Measurements from ENCODE around the gene INPP5A.

Gene INPP5A

GRCh38 chr10:132737390-132738048 lies 199.9 kb downstream of the INPP5A start:
- Mint-ChIP-seq H3K9me3 (no peaks in the 10 kb centered on the region), H3K27ac (no peak overlapping the region), H3K27me3 (ENCODE audit: low read depth) (peaks cover 21% of the 10 kb centered on the region), H3K4me3 (no peak overlapping the region), H3K4me1 (peaks cover 18% of the 10 kb centered on the region), H3K36me3 (ENCODE audit: low read depth) (no peaks in the 10 kb centered on the region)
- no peak for TF ChIP-seq CTCF (IDR thresholded peaks at IDR 0.05; ENCODE audit: unreplicated experiment in 3 of 3)

- Mint-ChIP-seq H3K4me3 (no peak overlapping the region), H3K9me3 (no peaks in the 10 kb centered on the region), H3K4me1 (peaks cover 27% of the 10 kb centered on the region), H3K36me3 (ENCODE audit: low read depth) (no peaks in the 10 kb centered on the region), H3K27ac (no peak overlapping the region), H3K27me3 (ENCODE audit: low read depth) (peaks cover 26% of the 10 kb centered on the region)
- TF ChIP-seq CTCF (IDR thresholded peaks at IDR 0.05; ENCODE audit: unreplicated experiment in 3 of 3): no peak
Measured at GRCh38 chr10:132738454-132739224, 201.1 kb downstream of the INPP5A start.

GRCh38 chr10:132739225-132739613 lies 201.6 kb downstream of the INPP5A start:
- no peaks in the 10 kb centered on the region for H3K36me3 Mint-ChIP-seq (ENCODE audit: low read depth)
- no peaks in the 10 kb centered on the region for H3K9me3 Mint-ChIP-seq
- H3K4me3 Mint-ChIP-seq: no peak overlapping the region
- peaks cover 30% of the 10 kb centered on the region for H3K27me3 Mint-ChIP-seq (ENCODE audit: low read depth)
- H3K4me1 Mint-ChIP-seq: peaks cover 32% of the 10 kb centered on the region
- no peak overlapping the region for H3K27ac Mint-ChIP-seq
- TF ChIP-seq CTCF (IDR thresholded peaks at IDR 0.05; ENCODE audit: unreplicated experiment in 3 of 3): no peak

GRCh38 chr10:132740588-132740987 lies 203.0 kb downstream of the INPP5A start:
- H3K4me1 Mint-ChIP-seq: peaks cover 37% of the 10 kb centered on the region
- H3K27ac Mint-ChIP-seq: peak overlapping the region; percentile 10 to 87 (median 84)
- H3K4me3 Mint-ChIP-seq: no peak overlapping the region
- H3K36me3 Mint-ChIP-seq (ENCODE audit: low read depth): no peaks in the 10 kb centered on the region
- peaks cover 30% of the 10 kb centered on the region for H3K27me3 Mint-ChIP-seq (ENCODE audit: low read depth)
- no peak for TF ChIP-seq CTCF (IDR thresholded peaks at IDR 0.05; ENCODE audit: unreplicated experiment in 3 of 3)
- H3K9me3 Mint-ChIP-seq: no peaks in the 10 kb centered on the region

GRCh38 chr10:132742167-132742836 lies 204.7 kb downstream of the INPP5A start:
- H3K27ac Mint-ChIP-seq: peak overlapping the region; percentile 61 to 88 (median 71)
- peaks cover 42% of the 10 kb centered on the region for H3K4me1 Mint-ChIP-seq
- H3K27me3 Mint-ChIP-seq (ENCODE audit: low read depth): peaks cover 35% of the 10 kb centered on the region
- H3K9me3 Mint-ChIP-seq: no peaks in the 10 kb centered on the region
- no peak overlapping the region for H3K4me3 Mint-ChIP-seq
- TF ChIP-seq CTCF (IDR thresholded peaks at IDR 0.05; ENCODE audit: unreplicated experiment in 3 of 3): no peak
- no peaks in the 10 kb centered on the region for H3K36me3 Mint-ChIP-seq (ENCODE audit: low read depth)

Data from nephron (organoid).